HFFc6 (cell line): ENCODE measurements around the gene GALNT15. TPM values are rescaled to one million over a fixed set of nuclear protein-coding genes. Genes with fewer than 3 reads are reported as not detected.
A peak's percentile ranks its signal among the peaks of the same experiment; 100 is the strongest.

Experiments
- DNase-seq: peaks from one replicate; pipeline ENCODE4 v3.0.0-alpha.2; 2018
- H3K27ac Mint-ChIP-seq: 2 replicates; pipeline ENCODE4 v1.8.0; 2020; ENCODE audit warnings: mild to moderate bottlenecking, mixed read lengths
- H3K27me3 Mint-ChIP-seq: 2 replicates; pipeline ENCODE4 v1.8.0; 2021; ENCODE audit warnings: mild to moderate bottlenecking, moderate library complexity, mixed read lengths; ENCODE audit not compliant: insufficient read depth
- H3K36me3 Mint-ChIP-seq: 2 replicates; pipeline ENCODE4 v1.8.0; 2021; ENCODE audit warnings: low read depth, mixed read lengths
- H3K4me1 Mint-ChIP-seq: 2 replicates; pipeline ENCODE4 v1.8.0; 2020; ENCODE audit warnings: low read depth, mixed read lengths
- H3K4me3 Mint-ChIP-seq: 2 replicates; pipeline ENCODE4 v1.8.0; 2020; ENCODE audit warnings: mild to moderate bottlenecking, moderate library complexity, mixed read lengths
- H3K9me3 Mint-ChIP-seq: 2 replicates; pipeline ENCODE4 v1.8.0; 2020; ENCODE audit warnings: mild to moderate bottlenecking, mixed read lengths
- CTCF ChIP-seq: fragments of 200-600 bp; sonication (generic); IDR thresholded peaks from 2 replicates; pipeline ENCODE4 v1.5.0; 2021; ENCODE audit warnings: antibody characterized with exemption, mild to moderate bottlenecking
- total RNA-seq, 6 experiments: library from RNA; stranded (reverse); fragmentation: NEBNext Ultra II Directional; extraction: Animal tissue kit (Norgen Biotek cat#: 25700); gene quantifications; 2 replicates in 1 of 6; 3 replicates in 5 of 6; pipeline ENCODE4 v1.2.3, GENCODE V29; 2021

GALNT15 gene
- total RNA-seq, 6 experiments from 2014 or later, result 5.5 to 7.2 (median 6.4) TPM

GRCh38 chr3:16182183-16182582, 7.7 kb downstream of the GALNT15 start:
- Mint-ChIP-seq H3K4me3 (no peak overlapping the region), H3K27ac (peak overlapping the region; percentile 50), H3K4me1 (peaks cover 89% of the 10 kb centered on the region), H3K9me3 (no peaks in the 10 kb centered on the region), H3K36me3 (no peaks in the 10 kb centered on the region), H3K27me3 (peaks cover 1% of the 10 kb centered on the region; the same call in 1 of the 2 replicates)
- no peak for TF ChIP-seq CTCF
- DNase-seq, result peak; percentile 43

GRCh38 chr3:16182612-16183011, 8.1 kb downstream of the GALNT15 start:
- Mint-ChIP-seq H3K36me3 (no peaks in the 10 kb centered on the region), H3K27me3 (peaks cover 1% of the 10 kb centered on the region; the same call in 1 of the 2 replicates), H3K4me3 (no peak overlapping the region), H3K9me3 (no peaks in the 10 kb centered on the region), H3K27ac (no peak overlapping the region), H3K4me1 (peaks cover 84% of the 10 kb centered on the region)
- DNase-seq, result no peak
- TF ChIP-seq CTCF, result no peak

- H3K27me3 Mint-ChIP-seq, result peaks cover 1% of the 10 kb centered on the region; the same call in 1 of the 2 replicates
- H3K9me3 Mint-ChIP-seq, result no peaks in the 10 kb centered on the region
- no peak for TF ChIP-seq CTCF
- peak overlapping the region; percentile 62; the same call in 1 of the 2 replicates for H3K27ac Mint-ChIP-seq
- no peaks in the 10 kb centered on the region for H3K36me3 Mint-ChIP-seq
- H3K4me3 Mint-ChIP-seq, result no peak overlapping the region
- H3K4me1 Mint-ChIP-seq, result peaks cover 80% of the 10 kb centered on the region
- DNase-seq, result no peak
Observed at GRCh38 chr3:16183082-16183481, 8.6 kb downstream of the GALNT15 start.

- TF ChIP-seq CTCF, result no peak
- H3K27ac Mint-ChIP-seq, result peak overlapping the region; percentile 62
- H3K36me3 Mint-ChIP-seq, result no peaks in the 10 kb centered on the region
- no peak overlapping the region for H3K4me3 Mint-ChIP-seq
- DNase-seq, result peak; percentile 79
- no peaks in the 10 kb centered on the region for H3K9me3 Mint-ChIP-seq
- H3K27me3 Mint-ChIP-seq, result peaks cover under 1% of the 10 kb centered on the region; the same call in 1 of the 2 replicates
- H3K4me1 Mint-ChIP-seq, result peaks cover 73% of the 10 kb centered on the region
Observed at GRCh38 chr3:16183601-16184270, 9.3 kb downstream of the GALNT15 start.

GRCh38 chr3:16186086-16186485, 11.6 kb downstream of the GALNT15 start:
- H3K9me3 Mint-ChIP-seq, result no peaks in the 10 kb centered on the region
- H3K4me1 Mint-ChIP-seq, result peaks cover 50% of the 10 kb centered on the region
- no peak overlapping the region for H3K27ac Mint-ChIP-seq
- no peaks in the 10 kb centered on the region; the same call in 1 of the 2 replicates for H3K27me3 Mint-ChIP-seq
- no peak for TF ChIP-seq CTCF
- no peaks in the 10 kb centered on the region for H3K36me3 Mint-ChIP-seq
- no peak for DNase-seq
- no peak overlapping the region for H3K4me3 Mint-ChIP-seq
